Activated T-cell treated with anti-CD3 and anti-CD28 coated beads for 24 hours (primary cell): ENCODE measurements around the gene ADCY2.

Experiments
- DNase-seq: peaks from one replicate; pipeline ENCODE4 v3.0.0-alpha.2; 2020; ENCODE audit warnings: low read depth

Gene ADCY2

DNA sequence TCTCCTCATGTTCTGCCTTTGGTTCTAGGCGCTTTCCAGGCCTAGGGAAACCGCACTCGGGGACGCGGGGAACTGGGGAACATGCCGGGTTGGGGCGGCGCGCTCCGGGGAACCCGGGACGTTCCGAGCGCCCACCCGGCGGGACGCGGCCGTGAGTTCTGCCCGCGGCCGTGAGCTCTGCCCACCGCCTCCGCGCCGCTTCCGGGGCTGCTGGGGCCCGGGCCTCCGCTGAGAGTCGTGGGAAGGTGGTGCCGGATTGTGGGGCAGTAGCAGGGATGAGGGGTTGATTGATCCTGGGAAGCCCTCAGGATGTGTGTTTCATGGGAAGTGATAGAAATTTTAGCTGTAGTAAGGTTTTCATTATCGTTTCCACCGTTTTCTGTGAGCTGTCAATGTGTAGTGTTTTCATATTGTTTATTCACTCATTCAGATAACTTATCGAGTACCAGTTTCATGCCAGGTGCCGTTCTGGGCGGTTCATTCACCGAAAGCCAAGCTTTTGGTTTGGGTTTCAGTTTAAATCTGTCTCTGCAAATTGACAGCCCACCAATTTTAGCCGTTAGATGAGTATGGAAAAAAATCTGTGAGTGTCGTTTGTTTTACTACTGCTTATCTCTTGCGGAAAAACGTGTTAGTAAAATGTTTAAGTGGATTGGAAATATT lies 473.7 kb downstream of the ADCY2 start:
- no peak for DNase-seq

DNA sequence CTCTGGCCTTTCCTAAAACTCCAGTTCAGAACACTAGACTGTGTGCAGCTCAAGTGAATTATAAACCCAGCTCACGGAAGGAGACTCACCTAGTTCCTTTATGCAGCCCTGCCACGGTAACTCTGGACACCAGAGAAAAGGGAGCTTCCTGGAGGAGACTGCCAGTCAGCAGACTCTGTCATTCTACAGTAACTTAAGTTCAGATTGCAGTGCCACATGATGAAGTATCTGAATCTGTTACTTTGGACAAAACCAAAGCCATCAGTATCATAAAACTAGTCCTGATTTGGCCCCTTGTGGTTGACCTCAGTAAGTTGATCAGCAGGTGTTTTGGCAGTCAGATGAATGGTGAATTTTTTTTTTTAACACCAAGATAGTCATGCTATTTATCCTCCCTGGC lies 475.7 kb downstream of the ADCY2 start:
- no peak for DNase-seq

GRCh38 chr5:7872517-7873130 lies 476.7 kb downstream of the ADCY2 start:
- no peak for DNase-seq

DNA sequence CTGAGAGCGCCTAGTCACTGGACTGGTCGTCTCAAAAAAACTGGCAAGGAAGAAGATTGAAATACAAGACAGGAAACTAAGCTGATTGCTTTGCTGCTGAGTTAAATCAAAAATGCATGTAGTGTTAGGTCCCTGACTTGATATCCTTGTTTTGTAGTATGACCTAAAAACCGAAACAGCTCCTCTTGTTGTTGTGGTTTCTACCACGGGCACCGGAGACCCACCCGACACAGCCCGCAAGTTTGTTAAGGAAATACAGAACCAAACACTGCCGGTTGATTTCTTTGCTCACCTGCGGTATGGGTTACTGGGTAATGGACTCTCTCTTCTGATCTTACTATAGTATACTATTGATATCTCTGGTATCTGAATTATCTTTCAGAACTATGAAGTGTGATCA lies 477.3 kb downstream of the ADCY2 start:
- no peak for DNase-seq

DNA sequence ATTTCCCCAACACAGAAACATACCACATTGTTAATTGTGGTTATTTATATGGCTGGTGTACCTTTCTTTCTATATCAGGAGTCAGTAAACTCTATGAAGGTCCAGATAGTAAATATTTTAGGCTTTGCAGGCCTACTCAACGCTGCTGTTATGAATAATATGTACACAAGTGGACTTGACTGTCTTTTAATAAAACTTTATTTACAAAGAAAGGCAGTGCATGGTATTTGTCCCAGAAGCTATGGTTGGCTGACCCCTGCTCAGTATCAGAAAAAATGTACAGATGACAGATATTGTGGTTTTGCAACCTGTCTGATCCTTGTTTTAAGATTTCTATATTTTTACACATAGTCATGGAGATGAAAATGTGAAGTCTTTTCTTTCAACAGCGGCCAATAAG lies 478.7 kb downstream of the ADCY2 start:
- no peak for DNase-seq

- DNase-seq = no peak
Observed at GRCh38 chr5:7875151-7875550, 479.2 kb downstream of the ADCY2 start.

- DNase-seq = no peak
Observed at GRCh38 chr5:7876867-7877266, 480.9 kb downstream of the ADCY2 start.

DNA sequence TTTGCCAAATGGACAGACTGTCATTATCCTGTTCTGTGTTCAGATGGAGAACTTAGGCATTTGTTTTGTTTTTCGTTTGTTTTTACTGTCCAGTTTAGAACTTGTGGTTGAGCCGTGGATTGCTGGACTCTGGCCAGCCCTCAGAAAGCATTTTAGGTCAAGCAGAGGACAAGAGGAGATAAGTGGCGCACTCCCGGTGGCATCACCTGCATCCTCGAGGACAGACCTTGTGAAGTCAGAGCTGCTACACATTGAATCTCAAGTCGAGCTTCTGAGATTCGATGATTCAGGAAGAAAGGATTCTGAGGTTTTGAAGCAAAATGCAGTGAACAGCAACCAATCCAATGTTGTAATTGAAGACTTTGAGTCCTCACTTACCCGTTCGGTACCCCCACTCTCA lies 481.9 kb downstream of the ADCY2 start:
- no peak for DNase-seq

GRCh38 chr5:7878381-7878873 lies 482.5 kb downstream of the ADCY2 start:
- no peak for DNase-seq
